HEK293 (cell line): ENCODE data around the gene BTK.

Source experiments
- CTCF ChIP-seq: fragments of 450-650 bp; formaldehyde crosslinking; IDR thresholded peaks from 2 replicates; pipeline ENCODE4 v1.5.1; 2016; ENCODE audit warnings: missing biosample characterization, missing genetic modification characterization
- SALL2 ChIP-seq: fragments of 450-650 bp; formaldehyde crosslinking; IDR thresholded peaks from 2 replicates; pipeline ENCODE4 v1.5.0; 2017; ENCODE audit warnings: missing biosample characterization, mild to moderate bottlenecking, missing genetic modification characterization, borderline replicate concordance
- ZBTB49 ChIP-seq: fragments of 450-650 bp; formaldehyde crosslinking; IDR thresholded peaks from 2 replicates; pipeline ENCODE4 v1.5.1; 2016; ENCODE audit warnings: missing biosample characterization, missing genetic modification characterization, low read depth
- ZNF513 ChIP-seq: fragments of 450-650 bp; IDR thresholded peaks from 2 replicates; pipeline ENCODE4 v1.5.1; 2018; ENCODE audit warnings: missing biosample characterization, missing genetic modification characterization
- ZNF548 ChIP-seq: fragments of 450-650 bp; formaldehyde crosslinking; IDR thresholded peaks from 2 replicates; pipeline ENCODE4 v1.5.1; 2016; ENCODE audit warnings: missing biosample characterization, missing genetic modification characterization
- ZNF596 ChIP-seq: fragments of 450-650 bp; IDR thresholded peaks from 2 replicates; pipeline ENCODE4 v1.5.0; 2018; ENCODE audit warnings: missing biosample characterization, mild to moderate bottlenecking, missing genetic modification characterization, moderate library complexity

GRCh38 chrX:101359966-101360365 lies 26.0 kb downstream of the BTK start:
- TF ChIP-seq ZNF513 (tag by site-specific recombination) (no peak), CTCF (tag by site-specific recombination) (no peak), ZNF596 (tag by site-specific recombination) (no peak), ZBTB49 (no peak), SALL2 (tag by site-specific recombination) (no peak), ZNF548 (tag by site-specific recombination) (no peak)
